GM12864 (cell line): ENCODE results near the gene PFKFB3.
"Not testable (repeated sequence)": the region's sequence is repeated elsewhere in the genome, so short reads cannot be mapped to it uniquely, and the experiment has no call there.

Experiments
- DNase-seq: peaks from one replicate; pipeline ENCODE4 v3.0.0-alpha.2; 2011; ENCODE audit warnings: low read depth
- H3K4me3 ChIP-seq: 2 replicates; pipeline ENCODE4 v1.5.1; 2011; ENCODE audit warnings: mild to moderate bottlenecking, low read depth, low read length, control low read depth
- CTCF ChIP-seq: IDR thresholded peaks from 2 replicates; pipeline ENCODE4 v1.5.1; 2011; ENCODE audit warnings: low read depth, mild to moderate bottlenecking, moderate library complexity, low read length, control low read depth, inconsistent platforms; ENCODE audit errors: missing control alignments

Gene PFKFB3

GRCh38 chr10:6234371-6234770, 31.6 kb downstream of the PFKFB3 start:
- no peak for DNase-seq
- H3K4me3 ChIP-seq: no peak overlapping the region
- TF ChIP-seq CTCF: no peak

DNA sequence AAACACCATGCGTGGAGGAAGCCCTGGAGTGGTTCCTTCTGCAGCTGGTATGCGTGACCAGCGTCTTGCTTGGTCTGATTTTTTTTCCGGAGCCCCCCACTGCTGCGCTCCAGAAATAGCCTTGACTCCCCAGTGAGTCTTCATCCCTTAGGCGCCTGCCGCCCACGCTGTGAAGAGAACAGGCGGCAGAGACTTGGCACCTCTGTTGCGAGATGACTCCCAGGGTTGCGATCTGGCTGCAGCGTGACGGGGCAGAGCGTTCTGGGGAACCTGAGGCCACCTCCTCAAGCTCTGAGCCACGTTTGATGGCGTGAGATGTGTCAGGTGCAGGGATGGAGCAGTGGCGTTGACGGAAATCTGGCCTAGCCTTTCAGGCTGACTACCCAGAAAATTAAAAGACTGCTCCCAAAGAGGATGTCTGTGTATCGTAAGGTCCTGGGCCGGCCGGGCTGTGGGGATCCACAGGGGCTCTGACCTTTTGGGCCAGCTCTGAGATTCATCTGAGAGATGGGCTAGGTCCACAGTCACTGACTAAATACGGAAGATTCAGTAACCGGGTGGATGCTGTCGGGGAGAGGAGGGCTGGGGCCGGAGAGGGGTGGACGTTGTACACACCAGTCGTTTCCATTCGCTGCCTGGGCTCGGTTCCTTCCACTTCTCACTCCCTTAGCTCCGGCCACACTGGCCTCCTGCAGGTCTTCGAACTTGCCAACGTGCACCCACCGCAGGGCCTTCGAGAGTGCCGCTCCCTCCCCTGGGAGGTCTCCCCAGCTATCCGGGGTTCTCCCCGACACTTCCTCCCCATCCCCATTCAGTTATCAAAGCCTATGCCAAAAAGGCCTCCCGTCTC, 33.8 kb downstream of the PFKFB3 start:
- DNase-seq: no peak
- TF ChIP-seq CTCF: no peak
- no peak overlapping the region for H3K4me3 ChIP-seq

DNA sequence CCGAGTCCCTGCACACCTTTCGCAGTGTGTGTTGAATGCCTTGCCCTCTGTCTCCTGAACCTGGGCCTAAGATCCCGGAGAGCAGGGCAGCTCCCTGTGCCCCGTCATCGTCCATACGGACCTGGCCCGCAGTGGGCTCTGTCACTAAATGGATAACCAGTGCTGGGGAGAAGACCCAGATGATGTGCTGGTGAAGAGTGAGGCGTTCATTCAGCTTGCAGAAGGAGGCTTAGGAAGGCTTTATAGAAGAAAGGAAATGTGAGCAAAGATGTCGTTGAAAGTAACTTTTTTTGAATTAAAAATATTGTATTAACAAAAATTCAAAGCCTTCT, 34.4 kb downstream of the PFKFB3 start:
- no peak for DNase-seq
- H3K4me3 ChIP-seq: no peak overlapping the region
- TF ChIP-seq CTCF: no peak

DNA sequence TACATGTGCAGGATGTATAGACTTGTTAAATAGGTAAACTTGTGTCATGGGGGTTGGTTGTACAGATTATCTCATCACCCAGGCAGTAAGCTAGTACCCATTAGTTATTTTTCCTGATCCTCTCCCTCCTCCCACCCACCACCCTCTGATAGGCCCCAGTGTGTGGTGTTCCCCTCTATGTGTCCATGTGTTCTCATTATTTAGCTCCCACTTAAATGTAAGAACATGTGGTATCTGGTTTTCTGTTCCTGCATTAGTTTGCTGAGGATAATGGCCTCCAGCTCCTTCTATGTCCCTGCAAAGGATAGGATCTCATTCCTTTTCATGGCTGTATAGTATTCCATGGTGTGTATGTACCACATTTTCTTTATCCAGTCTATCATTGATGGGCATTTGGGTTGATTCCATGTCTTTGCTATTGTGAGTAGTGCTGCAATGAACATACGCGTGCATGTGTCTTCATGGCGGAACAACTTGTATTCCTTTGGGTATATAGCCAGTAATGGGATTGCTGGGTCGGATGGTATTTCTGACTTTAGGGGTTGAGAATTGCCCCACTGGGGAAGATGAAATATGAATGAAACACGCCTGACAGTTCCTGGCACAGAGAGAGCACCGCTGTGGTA, 36.0 kb downstream of the PFKFB3 start:
- DNase-seq, H3K4me3 ChIP-seq: not testable (repeated sequence)

GRCh38 chr10:6239213-6239991, 36.7 kb downstream of the PFKFB3 start:
- peak; percentile 16 for DNase-seq
- no peak overlapping the region for H3K4me3 ChIP-seq
- TF ChIP-seq CTCF: no peak

DNA sequence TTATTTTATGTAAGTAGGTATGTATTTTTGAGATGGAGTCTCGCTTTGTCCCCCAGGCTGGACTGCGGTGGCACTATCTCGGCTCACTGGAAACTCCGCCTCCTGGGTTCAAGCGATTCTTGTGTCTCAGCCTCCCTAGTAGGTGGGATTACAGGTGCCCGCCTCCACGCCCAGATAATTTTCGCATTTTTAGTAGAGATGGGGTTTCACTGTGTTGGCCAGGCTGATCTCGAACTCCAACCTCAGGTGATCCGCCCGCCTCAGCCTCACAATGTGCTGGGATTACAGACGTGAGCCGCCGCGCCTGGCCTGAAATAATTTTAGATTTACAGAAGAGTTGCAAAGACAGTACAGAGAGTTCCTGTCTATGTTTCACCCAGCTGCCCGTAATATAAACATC, 37.5 kb downstream of the PFKFB3 start:
- no peak for DNase-seq
- TF ChIP-seq CTCF: no peak

GRCh38 chr10:6242089-6242488, 39.4 kb downstream of the PFKFB3 start:
- DNase-seq: no peak
- H3K4me3 ChIP-seq: no peak overlapping the region
- TF ChIP-seq CTCF: no peak

More for the DNA sequence above, 37.5 kb downstream of the PFKFB3 start:
- H3K4me3 ChIP-seq: no peak overlapping the region
